GM21528 (cell line): ENCODE data around the gene RNF144A.
A peak's percentile ranks its signal among the peaks of the same experiment; 100 is the strongest.

Experiments used
- ATAC-seq: cut with Tn5 transposase; IDR thresholded peaks from one replicate; pipeline ENCODE4 v1.9.1; 2021; ENCODE audit warnings: mild to moderate bottlenecking, moderate library complexity; ENCODE audit not compliant: unreplicated experiment, low FRiP score

RNF144A gene

DNA sequence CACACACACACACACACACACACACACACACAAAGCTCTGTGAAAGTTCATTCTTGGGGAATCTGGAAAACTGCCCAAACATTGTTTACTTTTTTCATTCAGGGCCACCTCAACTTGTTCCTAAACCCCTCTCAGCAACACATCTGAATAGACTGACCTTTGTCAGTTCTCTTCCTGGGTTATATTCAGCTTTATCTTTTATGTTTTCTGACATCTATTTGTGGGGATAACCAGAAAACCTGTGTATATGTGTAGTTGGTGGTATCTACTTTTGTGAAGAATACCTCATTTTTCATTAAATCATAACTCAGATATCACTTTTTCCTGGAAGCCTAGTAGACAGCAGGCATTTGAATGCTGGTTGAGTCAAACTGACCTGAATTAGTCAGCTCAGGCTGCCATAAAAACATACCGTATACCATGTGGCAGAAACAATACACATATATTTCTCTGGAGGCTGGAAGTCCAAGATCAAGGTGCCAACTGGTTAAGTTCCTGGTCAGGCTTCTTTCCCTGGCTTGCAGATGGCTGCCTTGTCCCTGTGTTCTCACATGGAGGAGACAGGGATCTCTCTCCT is 11.0 kb upstream of the RNF144A start:
- no peak for ATAC-seq

DNA sequence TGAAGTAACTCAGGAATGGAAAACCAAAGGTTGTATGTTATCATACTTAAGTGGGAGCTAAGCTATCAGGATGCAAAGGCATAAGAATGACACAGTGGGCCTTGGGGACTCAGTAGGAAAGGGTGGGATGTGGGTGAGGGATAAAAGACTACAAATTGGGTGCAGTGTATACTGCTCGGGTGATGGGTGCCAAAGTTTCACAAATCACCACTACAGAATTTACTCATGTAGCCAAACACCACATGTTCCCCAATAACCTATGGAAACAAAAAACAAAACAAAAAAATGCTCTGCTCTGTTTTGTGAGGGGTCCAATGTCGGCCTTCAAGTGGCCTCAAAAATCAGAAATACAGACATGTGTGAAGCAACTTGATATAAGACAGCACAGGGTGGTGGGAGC is 8.9 kb upstream of the RNF144A start:
- no peak for ATAC-seq

DNA sequence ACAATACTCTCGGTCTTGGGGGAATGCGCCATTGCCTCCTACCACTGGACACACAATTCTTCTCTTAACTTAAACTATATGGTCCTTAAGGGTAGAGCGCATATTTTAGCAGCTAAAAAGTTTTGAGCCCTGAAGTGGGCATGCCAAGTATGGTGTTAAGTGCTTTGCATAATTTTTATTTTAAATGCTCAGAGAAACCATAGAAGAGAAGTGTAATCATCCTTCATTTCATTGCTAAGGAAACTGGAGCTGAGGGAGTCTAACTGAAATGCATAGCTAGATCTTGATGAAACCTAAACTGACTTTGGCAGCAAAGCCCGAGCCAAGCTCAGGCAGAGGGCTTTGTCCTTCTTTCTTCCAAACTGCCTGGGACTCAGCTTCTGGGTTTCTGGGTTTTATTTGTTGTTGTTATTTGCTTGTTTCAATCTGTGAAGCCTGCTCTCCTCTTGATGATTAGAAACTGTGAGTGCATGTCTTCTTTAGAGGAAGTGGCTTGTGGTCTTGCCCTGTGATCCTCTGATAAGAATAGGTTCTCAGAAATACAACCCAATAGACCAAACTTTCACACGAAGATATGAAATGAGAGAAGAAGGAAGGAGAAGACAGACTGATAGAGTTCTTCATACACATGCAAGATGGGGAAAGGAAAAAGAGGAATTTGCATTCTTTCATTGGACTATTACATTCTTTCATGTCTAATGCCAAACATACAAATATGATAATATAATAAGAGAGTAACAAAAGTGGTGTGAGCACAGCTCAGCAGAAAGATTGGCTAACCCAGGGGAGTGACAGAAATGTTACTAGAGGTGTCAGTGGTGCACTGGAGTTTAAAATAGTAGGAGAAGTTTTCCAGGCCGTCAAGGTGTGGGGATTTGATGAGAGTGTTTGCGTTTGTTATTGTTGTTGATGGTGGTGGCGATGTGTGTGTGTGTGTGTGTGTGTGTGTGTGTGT is 7.5 kb upstream of the RNF144A start:
- peak; percentile 99 for ATAC-seq

DNA sequence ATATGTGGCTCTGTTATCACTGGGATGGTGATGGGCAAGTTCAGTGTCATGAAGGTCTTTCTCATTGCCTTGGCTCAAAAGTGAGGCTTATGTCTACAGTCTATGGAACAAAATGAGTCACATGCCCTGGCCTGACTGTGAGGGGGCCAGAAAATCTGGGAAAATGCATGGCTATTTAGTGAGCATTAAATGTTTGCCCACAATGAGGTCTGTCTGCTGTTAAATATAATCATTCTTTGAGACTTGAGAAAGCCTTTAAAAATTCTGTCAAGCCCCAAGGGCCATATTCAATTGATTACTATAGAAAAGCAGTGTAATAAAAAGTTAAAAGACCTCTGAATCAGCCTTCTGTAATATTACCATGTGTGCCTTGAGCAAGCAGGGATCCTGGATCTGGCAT is 5.5 kb upstream of the RNF144A start:
- no peak for ATAC-seq

DNA sequence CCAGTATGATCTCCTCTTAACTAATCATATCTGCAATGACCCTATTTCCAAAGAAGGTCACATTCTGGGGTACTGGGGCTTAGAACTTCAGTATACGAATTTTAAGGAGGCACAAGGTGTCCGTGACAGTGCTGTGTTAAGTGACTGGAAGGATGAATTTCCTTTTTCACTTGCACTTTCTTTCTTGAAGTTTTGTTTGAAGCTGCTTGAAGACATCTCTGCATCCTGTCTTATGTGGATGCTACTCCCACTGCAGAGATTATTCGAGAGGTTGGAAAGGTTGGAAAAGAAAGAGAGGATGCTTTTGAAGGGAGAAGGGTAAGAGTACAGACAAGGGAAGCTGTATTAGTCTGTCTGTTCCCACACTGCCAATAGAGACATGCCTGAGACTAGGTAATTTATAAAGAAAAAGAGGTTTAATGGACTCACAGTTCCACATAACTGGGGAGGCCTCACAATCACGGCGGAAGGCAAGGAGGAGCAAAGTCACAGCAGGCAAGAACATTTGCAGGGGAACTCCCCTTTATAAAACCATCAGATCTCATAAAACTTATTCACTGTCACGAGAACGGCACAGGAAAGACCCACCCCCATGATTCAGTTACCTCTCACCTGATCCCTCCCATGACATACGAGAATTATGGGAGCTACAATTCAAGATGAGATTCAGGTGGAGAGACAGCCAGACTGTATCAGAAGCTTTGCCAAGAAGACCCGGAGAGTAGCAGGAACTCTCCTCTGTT is 3.6 kb upstream of the RNF144A start:
- no peak for ATAC-seq

DNA sequence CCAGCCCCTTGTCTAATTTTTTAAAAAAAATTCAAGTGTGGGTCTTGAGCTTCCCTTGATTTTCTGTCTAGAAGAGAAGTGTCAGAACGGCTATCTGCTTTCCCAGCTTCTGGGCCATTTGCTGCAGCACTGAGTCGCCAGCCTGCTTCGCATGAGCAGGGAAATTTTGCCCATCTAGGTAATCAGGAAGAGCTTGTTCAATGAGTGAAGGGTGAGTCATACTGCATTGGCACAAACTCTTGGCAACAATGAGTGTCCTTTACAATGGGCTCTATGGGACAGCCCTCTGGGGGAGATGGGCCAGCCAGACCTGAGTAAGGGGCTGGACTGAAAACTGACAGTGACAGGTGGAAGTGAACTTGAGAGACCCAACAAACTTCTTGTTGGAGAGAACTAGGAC is 2.4 kb upstream of the RNF144A start:
- no peak for ATAC-seq

DNA sequence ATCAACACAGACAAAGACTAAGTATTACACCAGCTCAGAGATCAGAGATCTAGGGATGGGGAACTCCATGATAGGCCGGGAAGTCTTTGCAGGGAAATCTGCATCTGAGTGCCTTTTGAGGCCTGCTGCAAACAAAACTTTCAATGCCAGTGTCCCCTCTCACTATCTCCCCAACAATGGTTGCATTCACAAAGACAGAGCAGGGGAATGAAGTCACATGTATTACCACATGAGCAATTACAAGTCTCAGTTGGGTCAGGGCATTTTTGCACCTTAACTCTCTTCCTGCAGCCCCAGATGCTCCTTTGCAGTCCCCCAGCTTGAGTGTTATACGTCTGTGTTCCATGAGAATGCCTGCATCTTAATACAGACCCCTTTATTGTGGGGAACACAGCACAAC is 1.8 kb upstream of the RNF144A start:
- ATAC-seq = no peak

DNA sequence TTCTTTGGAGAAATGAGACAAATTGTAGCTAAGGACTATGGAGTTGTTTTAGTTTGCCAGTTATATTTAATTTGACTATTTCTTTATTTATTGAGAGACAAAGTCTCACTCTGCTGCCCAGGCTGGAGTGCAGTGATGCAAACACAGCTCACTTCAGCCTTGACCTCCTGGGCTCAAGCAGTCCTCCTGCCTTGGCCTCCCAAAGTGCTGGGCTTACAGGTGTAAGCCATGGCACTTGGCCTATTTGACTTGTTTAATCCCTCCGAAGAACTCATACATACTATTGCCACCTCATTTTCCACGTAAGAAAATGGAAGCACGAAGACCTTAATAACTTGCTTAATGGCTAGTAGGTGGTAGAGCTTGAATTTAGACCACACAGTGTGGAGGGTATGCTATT is 988 bp upstream of the RNF144A start:
- no peak for ATAC-seq

DNA sequence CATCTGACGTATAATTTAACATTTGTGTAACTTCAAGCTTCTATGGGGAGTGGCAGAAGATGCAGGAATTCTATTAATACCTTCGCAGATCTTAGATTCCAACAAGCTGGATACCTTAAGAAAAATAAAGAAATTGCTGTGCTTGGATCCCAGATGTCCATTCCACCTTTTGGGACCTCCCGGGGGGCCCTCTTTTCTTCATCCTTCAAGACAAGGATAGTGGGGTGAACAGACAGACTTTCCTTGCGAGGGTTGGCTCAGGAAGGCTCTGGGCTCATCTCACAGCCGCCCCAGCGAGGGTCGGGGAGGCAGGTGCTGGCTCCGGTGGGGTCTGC is 509 bp upstream of the RNF144A start:
- no peak for ATAC-seq

DNA sequence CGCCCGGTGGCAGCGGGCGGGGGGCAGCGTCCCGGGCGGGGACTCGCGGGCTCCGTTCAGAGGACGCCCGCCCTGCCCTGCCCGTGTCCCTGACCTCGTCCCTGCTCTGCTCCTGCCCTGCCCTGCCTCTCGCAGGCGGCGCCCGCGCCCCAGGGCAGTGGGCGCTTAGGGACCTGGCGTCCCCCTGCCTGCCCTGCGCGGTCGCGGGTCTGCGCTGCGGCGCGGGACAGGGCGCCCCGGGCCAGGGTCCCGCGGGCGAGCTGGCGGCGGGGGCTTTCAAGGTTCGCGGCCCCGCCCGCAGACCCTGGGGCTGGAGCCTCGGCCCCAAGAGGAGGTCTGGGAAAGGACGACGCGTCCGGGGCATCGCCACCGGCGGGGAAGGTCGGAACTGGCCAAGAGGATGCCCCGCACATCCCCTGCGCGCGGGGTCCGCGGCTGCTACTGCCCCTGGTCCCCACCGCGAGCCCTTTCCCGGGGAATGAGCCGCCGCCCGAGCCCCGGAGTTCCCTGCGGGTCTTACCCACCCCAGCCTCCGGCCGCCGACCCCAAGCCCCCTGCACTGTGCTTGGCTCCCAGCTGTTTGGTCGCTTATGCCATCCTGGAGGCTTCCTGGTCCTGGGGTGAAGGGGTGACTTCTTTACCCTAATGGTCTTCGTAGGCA is 679 bp downstream of the RNF144A start:
- peak; percentile 38 for ATAC-seq

DNA sequence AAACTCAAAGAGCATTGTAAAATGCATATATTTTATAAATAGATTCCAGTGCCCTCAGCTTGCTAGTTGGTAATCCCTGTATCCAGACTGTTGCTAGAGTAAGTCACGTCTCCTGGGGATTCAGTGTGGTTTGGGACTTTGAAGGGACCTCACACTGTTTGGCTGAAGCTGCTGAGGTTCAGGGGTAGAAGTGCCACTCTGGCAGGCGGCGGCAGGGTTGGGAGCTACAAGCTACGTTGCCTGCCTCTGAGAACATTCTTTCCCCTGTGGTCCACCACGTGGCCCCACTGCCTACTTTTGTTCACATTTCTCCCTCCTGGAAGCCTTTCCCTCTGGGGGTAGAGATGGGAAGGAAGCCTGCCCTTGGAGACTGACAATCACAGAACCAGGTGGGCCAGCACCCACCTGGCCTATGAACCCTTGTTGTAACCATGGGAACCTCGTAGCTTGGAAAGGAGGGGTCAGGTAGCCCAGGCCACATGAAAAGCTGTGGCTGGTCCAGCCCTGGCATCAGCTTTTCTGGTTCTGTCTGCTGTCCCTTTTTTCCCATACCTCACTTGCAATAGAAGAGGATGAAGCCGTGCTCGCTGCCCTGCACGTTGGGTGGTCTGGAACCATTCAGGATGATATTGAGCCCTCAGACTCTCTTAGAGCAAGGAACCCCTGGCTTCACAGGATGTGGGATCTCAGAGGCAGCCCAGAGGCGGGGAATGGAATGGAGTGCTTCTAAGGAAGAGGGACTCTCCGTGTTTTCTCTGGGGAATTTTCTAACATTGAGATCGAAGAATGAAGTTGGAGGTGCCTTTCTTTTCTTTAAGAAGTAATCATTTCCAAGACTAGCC is 2.9 kb downstream of the RNF144A start:
- no peak for ATAC-seq

DNA sequence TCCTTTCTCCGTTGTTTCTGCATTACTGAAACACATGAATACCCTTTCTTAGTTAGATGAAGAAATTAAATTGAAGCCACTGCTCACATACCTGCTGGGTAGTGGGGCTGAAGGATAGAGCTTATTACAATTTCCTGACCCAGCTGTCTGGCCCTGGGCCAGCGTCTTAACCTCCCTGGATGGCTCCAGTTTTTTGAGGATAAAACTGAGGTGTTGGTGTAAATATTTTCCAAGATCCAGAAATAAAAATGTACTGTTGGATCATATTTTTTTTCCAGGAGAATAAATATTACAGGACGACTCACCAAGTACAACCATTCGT is 3.5 kb downstream of the RNF144A start:
- ATAC-seq = no peak

DNA sequence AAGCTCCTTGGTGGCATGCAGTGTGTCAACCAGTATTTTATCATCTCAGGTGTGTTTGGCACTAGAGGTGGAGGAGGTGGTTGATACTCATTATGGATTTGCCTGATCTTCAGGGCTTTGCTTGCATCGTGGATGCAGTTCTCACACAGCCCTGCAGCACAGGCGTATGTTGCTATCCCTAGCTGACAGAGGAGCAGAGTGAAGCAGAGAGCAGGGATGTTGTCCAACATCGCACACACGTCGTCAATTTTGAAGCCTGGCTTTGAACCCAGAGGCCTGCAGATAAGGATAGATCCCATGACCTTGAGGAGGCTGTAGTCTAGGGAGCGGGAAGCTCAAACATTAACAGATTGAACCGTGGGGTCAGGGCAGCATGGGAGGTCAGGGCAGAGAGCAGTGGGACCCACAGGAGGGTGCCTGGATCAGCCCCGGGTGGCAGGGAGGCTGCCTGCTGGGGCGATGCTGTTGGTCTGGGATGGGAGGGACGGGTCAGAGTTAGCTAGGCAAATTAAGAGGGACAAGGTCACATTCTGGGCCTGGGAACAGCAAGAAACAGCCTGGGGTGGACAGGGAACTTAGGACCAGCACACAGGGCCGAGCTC is 4.2 kb downstream of the RNF144A start:
- ATAC-seq = no peak

DNA sequence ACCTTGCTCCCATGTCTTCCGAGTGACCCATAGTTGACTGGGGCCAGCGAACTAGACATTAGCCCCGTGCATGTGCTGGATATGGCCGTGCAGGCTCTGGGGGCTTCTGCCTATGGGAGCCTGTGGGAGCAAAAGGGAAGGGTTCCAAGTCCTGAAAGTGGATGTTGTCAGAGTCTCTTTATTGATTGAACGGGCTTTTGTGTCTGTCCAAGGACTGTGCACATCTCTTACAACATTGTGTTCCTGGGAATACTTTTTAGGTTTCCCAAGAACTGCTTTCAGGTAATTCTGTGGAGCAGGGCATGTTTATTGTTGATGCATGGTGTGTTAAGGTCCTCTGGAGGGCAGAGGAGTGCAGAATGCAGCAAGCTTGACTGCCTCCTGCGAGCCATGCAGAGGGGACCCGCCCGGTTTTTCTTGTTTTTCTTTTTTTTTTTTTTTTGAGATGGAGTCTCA is 5.0 kb downstream of the RNF144A start:
- ATAC-seq = no peak

DNA sequence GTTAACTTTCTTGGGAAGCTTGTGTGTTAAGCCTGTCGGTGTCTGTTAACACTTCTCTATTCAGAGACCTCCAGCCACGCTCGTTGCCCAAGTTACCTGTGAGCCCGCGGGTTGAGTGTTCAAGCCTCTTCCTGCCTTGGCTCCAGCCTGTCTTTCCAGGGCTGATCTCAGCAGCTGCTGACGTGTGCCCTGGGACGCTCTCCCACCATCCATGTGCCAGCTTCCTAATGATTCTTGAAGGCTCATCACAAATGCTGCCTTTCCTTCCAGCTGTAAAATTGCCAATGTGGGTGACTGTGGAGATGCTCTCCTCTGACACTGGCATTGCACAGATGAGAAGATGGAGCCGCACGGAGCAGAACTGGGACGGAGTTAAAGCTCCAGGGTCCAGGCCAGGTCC is 6.1 kb downstream of the RNF144A start:
- ATAC-seq = no peak

DNA sequence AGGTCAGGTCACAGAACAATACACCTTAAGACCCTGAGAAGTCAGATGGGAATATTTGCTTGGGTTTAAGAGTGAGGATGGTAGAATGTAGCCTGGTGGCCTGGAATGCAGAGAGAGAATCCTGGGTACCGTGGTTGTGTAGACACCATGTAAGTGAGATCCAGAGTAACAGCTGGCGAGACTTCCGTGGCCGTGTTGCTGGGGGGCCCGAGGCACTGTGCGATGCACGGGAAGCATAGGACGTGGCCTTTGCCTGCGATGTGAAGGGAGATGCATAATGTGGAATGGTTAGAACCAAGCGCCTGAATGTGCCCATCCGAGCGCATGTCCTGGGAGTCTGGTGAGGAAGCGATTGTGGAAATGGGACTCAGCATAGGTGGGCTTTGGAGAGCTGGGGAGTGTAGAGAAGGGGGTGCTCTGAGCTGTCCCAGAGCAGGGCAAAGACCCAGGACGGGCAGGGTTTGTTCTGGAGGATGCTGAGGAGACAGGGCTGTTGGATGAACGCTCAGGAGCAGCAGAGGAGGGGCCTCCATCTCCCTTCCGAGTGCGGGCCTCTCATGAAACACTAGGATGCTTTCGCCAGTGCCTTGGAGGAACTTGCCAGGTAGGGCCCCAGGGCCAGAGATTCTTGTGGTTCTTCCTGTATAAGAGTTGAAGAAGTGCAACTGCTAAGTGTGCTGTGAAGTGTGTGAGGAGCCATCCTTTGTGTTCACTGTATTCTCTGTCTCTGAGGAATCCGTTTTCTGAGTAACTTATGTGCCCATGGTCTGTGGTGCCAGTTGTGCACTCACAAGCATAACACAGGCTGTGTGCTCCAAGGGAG is 7.1 kb downstream of the RNF144A start:
- ATAC-seq = no peak

DNA sequence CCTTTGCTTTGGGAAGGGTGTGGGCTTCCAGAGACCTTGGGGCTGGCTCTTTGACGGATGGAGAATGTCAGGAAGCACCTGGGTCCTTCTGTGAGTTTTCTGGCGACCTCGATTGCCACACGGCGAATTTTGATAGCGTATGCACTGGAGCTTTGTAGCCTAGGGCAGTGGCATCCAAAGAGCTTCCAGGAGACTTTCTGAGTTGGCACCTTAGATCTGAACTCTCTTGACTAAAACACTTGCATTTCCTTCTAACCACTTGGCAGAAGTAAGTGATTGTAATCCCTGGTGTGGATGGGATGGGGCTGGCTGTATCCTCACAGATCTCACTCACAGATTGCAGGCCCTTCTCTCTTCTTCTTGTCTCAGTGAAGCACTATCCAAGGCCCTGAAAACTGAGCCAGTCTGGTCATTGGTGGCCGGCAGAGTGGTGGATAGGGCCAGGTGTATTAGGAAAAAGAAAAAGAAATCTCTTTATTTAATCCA is 7.8 kb downstream of the RNF144A start:
- ATAC-seq = no peak

DNA sequence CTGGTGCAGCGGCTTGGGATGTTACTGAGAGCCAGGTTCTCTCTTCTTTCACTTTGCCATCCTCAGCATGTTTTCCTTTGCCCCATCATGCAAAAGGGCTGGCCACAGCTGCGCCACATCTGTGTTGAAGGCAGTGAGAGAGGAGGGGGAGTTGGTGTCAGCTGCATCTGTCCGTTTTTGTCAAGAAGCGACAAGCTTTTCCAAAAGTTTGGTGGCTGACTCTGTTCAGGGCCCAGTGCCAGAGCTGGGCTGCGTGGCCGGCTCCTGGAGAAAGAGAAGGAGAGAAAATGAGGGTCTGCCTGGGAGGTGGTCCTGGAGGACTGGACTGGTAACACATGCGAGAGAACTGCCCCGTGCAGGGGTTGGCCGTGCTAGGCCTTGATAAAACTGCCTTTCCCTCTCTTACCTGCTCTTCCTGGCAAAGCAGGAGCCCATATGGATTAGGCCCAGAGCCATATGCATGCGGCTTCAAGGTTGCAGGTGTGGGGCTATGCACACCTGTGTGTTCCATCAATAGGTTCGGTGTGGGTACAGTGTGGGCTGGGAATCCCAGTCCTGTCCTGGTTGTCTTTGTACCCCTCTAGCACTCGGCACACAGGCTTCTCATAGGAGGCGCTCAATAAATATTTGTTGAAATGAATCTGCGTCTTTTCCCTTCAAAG is 9.0 kb downstream of the RNF144A start:
- ATAC-seq = no peak
